Prostate gland (tissue), 2 donors: ENCODE results near the gene SIGLEC1. TPM values are rescaled to one million over a fixed set of nuclear protein-coding genes. Genes with fewer than 3 reads are reported as not detected.

Source experiments
- DNase-seq: peaks from one replicate; pipeline ENCODE4 v3.0.0-alpha.2; 2019; ENCODE audit warnings: low spot score
- H3K27ac ChIP-seq, 2 donors: fragments of 200-600 bp; sonication (generic); 2 replicates each; pipeline ENCODE4 v1.5.1; 2017 to 2019
- H3K27me3 ChIP-seq: fragments of 200-600 bp; sonication (generic); replicated peaks from 2 replicates; pipeline ENCODE4 v1.5.1; 2019; ENCODE audit not compliant: insufficient read depth
- H3K36me3 ChIP-seq, 2 donors: fragments of 200-600 bp; sonication (generic); 1 replicate in 1 of 2; 2 replicates in 1 of 2; pipeline versions ENCODE4 v1.5.1 to v1.8.1; 2017 to 2019
- H3K4me1 ChIP-seq: fragments of 200-600 bp; sonication (generic); replicated peaks from 2 replicates; pipeline ENCODE4 v1.5.1; 2019
- H3K4me3 ChIP-seq, 2 donors: fragments of 200-600 bp; sonication (generic); 2 replicates each; pipeline ENCODE4 v1.5.1; 2017 to 2019
- H3K9me3 ChIP-seq: fragments of 200-600 bp; sonication (generic); 2 replicates; pipeline ENCODE4 v1.5.1; 2017
- POLR2A ChIP-seq: fragments of 450-650 bp; IDR thresholded peaks from one replicate; pipeline ENCODE4 v1.6.1; 2016; ENCODE audit warnings: antibody characterized with exemption, mild to moderate bottlenecking
- POLR2AphosphoS5 ChIP-seq: sonication (generic); formaldehyde crosslinking; IDR thresholded peaks from one replicate; pipeline ENCODE4 v1.6.1; 2017; ENCODE audit warnings: antibody characterized with exemption
- WGBS: methylation state at CpG from one replicate; pipeline ENCODE4 v1.1.5; 2018; 5-methylcytosine and 5-hydroxymethylcytosine counted together
- intact Hi-C: fragments of 100-400 bp; cut with DNase I; formaldehyde crosslinking; loops from one replicate; pipeline ENCODE4 v1.14.2; 2022
- total RNA-seq, 2 donors: library from RNA; depleted of rRNA; stranded (reverse); fragments of >200 nt; gene quantifications; one replicate each; pipeline ENCODE4 v1.1.0, GENCODE V29; 2016
- TF ChIP-seq, protein P1 (sequence below), 4 experiments: fragments of 200-600 bp in 2 of 4; fragments of 450-650 bp in 2 of 4; sonication (generic) in 2 of 4; IDR thresholded peaks; 1 replicate in 3 of 4; 2 replicates in 1 of 4; pipeline ENCODE4 v1.5.1; 2016 to 2019; ENCODE audit warnings: antibody characterized with exemption in 4 of 4, mild to moderate bottlenecking in 2 of 4, moderate library complexity in 2 of 4

SIGLEC1 gene
- 1 to 10 TPM in 1 of 2 donors, under 1 TPM in 1; 0.32 to 5.3 TPM for total RNA-seq

DNA sequence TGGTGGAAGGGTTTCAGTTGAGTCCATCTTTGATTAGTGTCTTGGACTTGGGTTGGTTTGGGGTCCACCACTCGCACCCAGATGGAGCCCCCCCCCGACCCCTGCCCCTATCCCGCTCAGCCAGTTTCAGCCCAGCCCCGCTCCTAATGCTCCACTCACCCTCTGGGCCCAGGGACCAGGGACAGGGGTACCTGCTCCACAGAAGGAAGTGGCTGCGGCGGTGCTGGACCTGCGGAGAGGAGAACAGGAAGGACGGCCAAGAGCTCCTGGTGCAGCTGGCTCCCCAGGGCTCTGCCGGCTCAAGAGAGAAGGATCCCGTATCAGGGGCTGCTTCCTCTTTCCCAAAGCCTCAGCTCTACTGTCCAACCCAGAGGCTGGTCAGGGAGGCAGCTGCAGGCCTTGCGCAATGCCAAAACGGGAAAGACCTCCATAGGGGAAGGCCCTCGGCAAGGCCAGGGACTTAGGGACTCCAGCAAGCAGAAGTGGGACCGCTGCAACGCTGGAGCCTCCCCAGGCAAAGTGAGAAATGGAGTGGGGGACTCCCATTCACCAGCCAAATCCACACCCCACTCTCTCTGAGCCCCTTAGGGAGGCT lies at the start of gene SIGLEC1:
TSS of gene SIGLEC1 (minus strand) at position 322 of the 595 bp plus-strand sequence. CDS start 5,472 bp downstream, outside the sequence.
- intact Hi-C loops: loop anchor here (5.0 kb wide), 1 partner anchor 150 kb away; no protein-coding TSS in a partner anchor
- DNase-seq: no peak
- no peak for TF ChIP-seq POLR2A
- TF ChIP-seq, protein P1, sequence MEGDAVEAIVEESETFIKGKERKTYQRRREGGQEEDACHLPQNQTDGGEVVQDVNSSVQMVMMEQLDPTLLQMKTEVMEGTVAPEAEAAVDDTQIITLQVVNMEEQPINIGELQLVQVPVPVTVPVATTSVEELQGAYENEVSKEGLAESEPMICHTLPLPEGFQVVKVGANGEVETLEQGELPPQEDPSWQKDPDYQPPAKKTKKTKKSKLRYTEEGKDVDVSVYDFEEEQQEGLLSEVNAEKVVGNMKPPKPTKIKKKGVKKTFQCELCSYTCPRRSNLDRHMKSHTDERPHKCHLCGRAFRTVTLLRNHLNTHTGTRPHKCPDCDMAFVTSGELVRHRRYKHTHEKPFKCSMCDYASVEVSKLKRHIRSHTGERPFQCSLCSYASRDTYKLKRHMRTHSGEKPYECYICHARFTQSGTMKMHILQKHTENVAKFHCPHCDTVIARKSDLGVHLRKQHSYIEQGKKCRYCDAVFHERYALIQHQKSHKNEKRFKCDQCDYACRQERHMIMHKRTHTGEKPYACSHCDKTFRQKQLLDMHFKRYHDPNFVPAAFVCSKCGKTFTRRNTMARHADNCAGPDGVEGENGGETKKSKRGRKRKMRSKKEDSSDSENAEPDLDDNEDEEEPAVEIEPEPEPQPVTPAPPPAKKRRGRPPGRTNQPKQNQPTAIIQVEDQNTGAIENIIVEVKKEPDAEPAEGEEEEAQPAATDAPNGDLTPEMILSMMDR (IDR thresholded peaks at IDR 0.05): no peak
- TF ChIP-seq POLR2AphosphoS5: no peak
- Histone ChIP-seq H3K4me1 (no peaks in the 10 kb centered on the region), H3K9me3 (no peaks in the 10 kb centered on the region), H3K27ac (no peak within 1 kb of the TSS), H3K36me3 (no peaks in the 10 kb centered on the region), H3K4me3 (no peak within 1 kb of the TSS), H3K27me3 (no peaks in the 10 kb centered on the region)
- WGBS: 82% methylated on average over 15 of the region's 15 CpGs

DNA sequence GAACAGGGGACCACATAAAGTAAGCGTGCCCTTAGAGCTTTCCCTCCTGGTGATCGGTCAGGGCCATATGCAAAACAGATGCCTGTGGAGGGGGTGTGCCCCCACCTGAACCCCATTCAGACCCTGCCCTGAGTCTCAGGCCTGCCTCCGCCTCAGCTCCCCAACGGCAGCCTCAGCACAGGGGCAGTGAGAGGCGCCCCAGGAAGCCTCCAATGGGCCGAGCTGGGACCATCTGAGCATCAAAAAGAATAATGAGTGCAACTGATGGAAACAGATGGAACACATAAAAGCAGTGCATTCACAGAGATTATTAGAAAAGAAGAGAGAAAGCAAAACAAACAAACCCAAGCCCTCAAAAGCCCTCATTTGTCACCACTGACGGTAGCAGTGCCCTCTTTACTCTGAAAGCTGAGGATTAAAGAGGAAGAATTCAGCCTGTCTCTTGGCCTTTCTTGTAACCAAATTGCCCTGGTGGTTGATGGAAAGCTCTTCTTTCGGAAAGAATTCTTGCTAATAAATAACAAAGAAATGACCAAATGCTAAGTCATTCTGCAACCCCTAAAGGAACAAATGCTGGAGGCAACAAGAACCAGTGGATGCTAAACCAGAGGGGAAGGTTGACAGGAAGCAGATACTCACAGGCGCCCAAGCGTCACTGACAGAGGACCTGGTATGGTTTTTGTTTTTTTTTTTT lies 48.4 kb upstream of the SIGLEC1 start:
- no peaks in the 10 kb centered on the region for H3K4me1 ChIP-seq
- DNase-seq: no peak
- no peaks in the 10 kb centered on the region for H3K27me3 ChIP-seq
- 61% methylated on average over 10 of the region's 10 CpGs for WGBS
- intact Hi-C loops: no loop called here
- H3K9me3 ChIP-seq: no peaks in the 10 kb centered on the region
- no peak overlapping the region for H3K27ac ChIP-seq
- TF ChIP-seq, protein P1 (IDR thresholded peaks at IDR 0.05): no peak
- TF ChIP-seq POLR2A (no peak), POLR2AphosphoS5 (no peak)
- H3K4me3 ChIP-seq: no peak overlapping the region
- no peaks in the 10 kb centered on the region for H3K36me3 ChIP-seq

DNA sequence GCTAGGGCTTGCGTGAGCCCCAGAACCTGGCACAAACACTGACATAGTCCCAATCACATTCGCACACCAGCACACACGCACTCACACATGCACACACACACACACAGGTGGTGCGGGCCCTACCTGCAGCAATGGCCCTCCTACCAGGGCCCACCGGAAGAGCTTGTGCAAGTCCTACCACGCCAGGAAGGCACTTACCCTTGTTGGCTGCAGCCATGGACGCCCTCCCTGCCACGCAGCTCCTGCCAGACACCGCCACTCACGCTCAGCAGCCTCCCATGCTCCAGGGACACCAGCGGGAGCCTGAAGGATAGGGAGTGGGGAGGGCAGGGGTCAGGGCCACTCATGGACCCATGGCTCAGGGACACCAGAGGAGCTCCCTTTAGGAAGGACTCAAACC lies 47.5 kb upstream of the SIGLEC1 start:
- no peaks in the 10 kb centered on the region for H3K9me3 ChIP-seq
- no peaks in the 10 kb centered on the region for H3K36me3 ChIP-seq
- no peaks in the 10 kb centered on the region for H3K4me1 ChIP-seq
- over 99% methylated on average over 11 of the region's 11 CpGs for WGBS
- H3K27ac ChIP-seq: no peak overlapping the region
- DNase-seq: no peak
- TF ChIP-seq POLR2AphosphoS5: no peak
- no peak for TF ChIP-seq POLR2A
- TF ChIP-seq, protein P1 (IDR thresholded peaks at IDR 0.05): no peak
- intact Hi-C loops: no loop called here
- H3K27me3 ChIP-seq: no peaks in the 10 kb centered on the region
- H3K4me3 ChIP-seq: no peak overlapping the region

DNA sequence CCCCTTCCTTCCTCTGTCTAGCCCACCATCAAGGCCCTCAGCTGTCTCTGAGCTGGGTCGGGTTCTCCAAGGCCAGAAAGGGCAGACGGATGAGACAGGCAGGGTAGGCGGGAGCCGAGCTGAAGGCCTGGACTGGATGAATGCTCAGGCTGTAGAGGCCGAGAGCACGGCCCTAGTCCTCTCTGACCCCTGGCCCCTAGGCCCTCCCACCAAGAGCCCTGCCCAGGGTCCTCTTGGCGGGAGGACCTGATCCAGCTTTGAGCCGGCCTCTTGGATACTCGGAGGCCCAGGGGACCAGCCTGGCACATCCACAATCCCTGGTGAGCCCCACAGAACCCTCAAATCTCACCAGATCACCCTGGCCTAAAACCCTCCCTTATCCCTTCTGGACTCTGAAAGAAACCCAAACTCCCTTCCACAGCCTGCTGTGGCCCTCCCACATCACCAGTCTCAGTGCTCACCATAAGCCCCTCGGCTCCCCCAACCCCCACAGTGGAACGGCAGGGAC lies 47.0 kb upstream of the SIGLEC1 start:
- intact Hi-C loops: no loop called here
- no peak overlapping the region for H3K27ac ChIP-seq
- no peaks in the 10 kb centered on the region for H3K9me3 ChIP-seq
- no peak for DNase-seq
- WGBS: 86% methylated on average over 11 of the region's 11 CpGs
- no peaks in the 10 kb centered on the region for H3K36me3 ChIP-seq
- no peaks in the 10 kb centered on the region for H3K4me1 ChIP-seq
- H3K27me3 ChIP-seq: no peaks in the 10 kb centered on the region
- TF ChIP-seq, protein P1 (IDR thresholded peaks at IDR 0.05): no peak
- TF ChIP-seq POLR2AphosphoS5: no peak
- TF ChIP-seq POLR2A: no peak
- H3K4me3 ChIP-seq: no peak overlapping the region
